Cardiac muscle cell (in vitro differentiated cells and primary cell): ENCODE data around the gene RCOR1. TPM values are rescaled to one million over a fixed set of nuclear protein-coding genes. Genes with fewer than 3 reads are reported as not detected.
"Not testable (repeated sequence)": the region's sequence is repeated elsewhere in the genome, so short reads cannot be mapped to it uniquely, and the experiment has no call there.

ENCODE experiments used
- DNase-seq, 2 donors: peaks; one replicate each; pipeline versions ENCODE4 v3.0.0 to v3.0.0-alpha.2; 2010 to 2017; ENCODE audit warnings: low read depth in 1 of 2, low spot score in 1 of 2
- H3K27ac ChIP-seq: fragments of 200-600 bp; sonication (generic); 2 replicates; pipeline ENCODE4 v1.5.1; 2016
- H3K27me3 ChIP-seq: fragments of 200-600 bp; sonication (generic); 2 replicates; pipeline ENCODE4 v1.6.0; 2016; ENCODE audit warnings: control low read depth
- H3K36me3 ChIP-seq: fragments of 200-600 bp; sonication (generic); 2 replicates; pipeline ENCODE4 v1.5.1; 2016; ENCODE audit warnings: control low read depth
- H3K4me1 ChIP-seq: fragments of 200-600 bp; sonication (generic); 2 replicates; pipeline ENCODE4 v1.8.1; 2017; ENCODE audit warnings: low read depth, mild to moderate bottlenecking, mixed run types
- H3K4me3 ChIP-seq: fragments of 200-600 bp; sonication (generic); 2 replicates; pipeline ENCODE4 v1.5.1; 2016; ENCODE audit warnings: mild to moderate bottlenecking
- H3K9me3 ChIP-seq: fragments of 200-600 bp; sonication (generic); 2 replicates; pipeline ENCODE4 v1.5.1; 2017; ENCODE audit warnings: low read depth, mild to moderate bottlenecking, control low read depth
- polyA plus RNA-seq: library from polyadenylated mRNA; unstranded; fragments of >200 nt; fragmentation: Nextera tagmentation; extraction: Ambion mirVana; gene quantifications from 2 replicates; pipeline ENCODE4 v1.2.1, GENCODE V29; 2016
- total RNA-seq: library from RNA; depleted of rRNA; stranded (reverse); fragments of >200 nt; gene quantifications from 2 replicates; pipeline ENCODE4 v1.2.3, GENCODE V29; 2016
- TF ChIP-seq, protein P1 (sequence below): IDR thresholded peaks from 2 replicates; pipeline ENCODE4 v1.5.1; 2012; ENCODE audit warnings: low read depth, mild to moderate bottlenecking, low read length

Gene RCOR1
- total and polyA plus RNA-seq, 2 experiments from 2014 or later = 5.3 to 17.0 TPM

DNA sequence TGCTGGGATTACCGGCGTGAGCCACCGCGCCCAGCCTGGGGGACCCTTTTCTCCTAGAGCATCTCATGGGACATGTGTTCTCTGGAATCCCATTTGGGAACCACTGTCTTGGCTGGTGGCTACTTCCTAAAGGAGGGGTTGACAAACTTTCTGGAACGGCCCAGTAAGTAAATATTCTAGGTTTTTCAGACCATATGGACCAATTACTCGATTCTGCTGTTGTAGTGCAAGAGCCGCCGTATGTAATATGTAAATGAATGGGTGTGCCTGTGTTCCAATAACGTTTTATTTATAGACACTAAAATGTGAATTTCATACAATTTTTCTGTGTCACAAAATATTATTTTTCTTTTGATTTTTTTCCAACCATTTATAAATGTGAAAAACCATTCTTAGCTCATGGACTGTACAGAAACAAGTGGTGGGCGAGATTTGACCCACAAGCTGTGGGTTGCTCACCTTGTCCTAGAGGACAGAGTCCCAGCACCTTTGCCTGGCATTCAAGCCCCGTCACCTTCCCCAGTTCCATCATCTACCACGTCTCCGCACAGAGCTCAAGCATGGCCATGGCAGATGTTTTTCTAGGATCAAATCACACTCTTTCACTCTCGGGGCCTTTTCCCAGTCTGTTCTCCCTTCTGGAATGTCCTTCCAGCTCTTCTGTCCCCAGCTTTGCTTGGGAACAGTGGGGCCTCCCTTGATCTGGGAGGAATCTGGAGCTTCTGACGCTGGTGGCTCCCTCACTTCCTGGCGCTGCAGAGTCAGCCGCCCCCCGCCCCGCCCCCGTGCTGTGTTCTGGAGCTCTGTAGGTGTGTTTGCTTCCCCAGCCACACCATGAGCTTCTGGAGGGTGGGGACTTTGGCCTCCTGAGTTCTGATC is 17.9 kb upstream of the RCOR1 start:
- no peak overlapping the region for H3K27ac ChIP-seq
- H3K9me3 ChIP-seq = no peaks in the 10 kb centered on the region
- DNase-seq = no peak
- TF ChIP-seq, protein P1, sequence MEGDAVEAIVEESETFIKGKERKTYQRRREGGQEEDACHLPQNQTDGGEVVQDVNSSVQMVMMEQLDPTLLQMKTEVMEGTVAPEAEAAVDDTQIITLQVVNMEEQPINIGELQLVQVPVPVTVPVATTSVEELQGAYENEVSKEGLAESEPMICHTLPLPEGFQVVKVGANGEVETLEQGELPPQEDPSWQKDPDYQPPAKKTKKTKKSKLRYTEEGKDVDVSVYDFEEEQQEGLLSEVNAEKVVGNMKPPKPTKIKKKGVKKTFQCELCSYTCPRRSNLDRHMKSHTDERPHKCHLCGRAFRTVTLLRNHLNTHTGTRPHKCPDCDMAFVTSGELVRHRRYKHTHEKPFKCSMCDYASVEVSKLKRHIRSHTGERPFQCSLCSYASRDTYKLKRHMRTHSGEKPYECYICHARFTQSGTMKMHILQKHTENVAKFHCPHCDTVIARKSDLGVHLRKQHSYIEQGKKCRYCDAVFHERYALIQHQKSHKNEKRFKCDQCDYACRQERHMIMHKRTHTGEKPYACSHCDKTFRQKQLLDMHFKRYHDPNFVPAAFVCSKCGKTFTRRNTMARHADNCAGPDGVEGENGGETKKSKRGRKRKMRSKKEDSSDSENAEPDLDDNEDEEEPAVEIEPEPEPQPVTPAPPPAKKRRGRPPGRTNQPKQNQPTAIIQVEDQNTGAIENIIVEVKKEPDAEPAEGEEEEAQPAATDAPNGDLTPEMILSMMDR = no peak
- H3K27me3 ChIP-seq = no peaks in the 10 kb centered on the region
- H3K36me3 ChIP-seq = no peaks in the 10 kb centered on the region
- peaks cover 8% of the 10 kb centered on the region for H3K4me1 ChIP-seq
- H3K4me3 ChIP-seq = no peak overlapping the region

GRCh38 chr14:102575160-102575845 is 17.1 kb upstream of the RCOR1 start:
- TF ChIP-seq, protein P1 = no peak
- H3K4me1 ChIP-seq = peaks cover 8% of the 10 kb centered on the region
- no peak overlapping the region for H3K27ac ChIP-seq
- DNase-seq = no peak
- no peak overlapping the region for H3K4me3 ChIP-seq
- no peaks in the 10 kb centered on the region for H3K27me3 ChIP-seq
- H3K9me3 ChIP-seq = no peaks in the 10 kb centered on the region
- H3K36me3 ChIP-seq = no peaks in the 10 kb centered on the region

GRCh38 chr14:102575846-102576428 is 16.5 kb upstream of the RCOR1 start:
- H3K36me3 ChIP-seq, H3K4me1 ChIP-seq, H3K4me3 ChIP-seq, DNase-seq, H3K27ac ChIP-seq, H3K27me3 ChIP-seq, H3K9me3 ChIP-seq: not testable (repeated sequence)

DNA sequence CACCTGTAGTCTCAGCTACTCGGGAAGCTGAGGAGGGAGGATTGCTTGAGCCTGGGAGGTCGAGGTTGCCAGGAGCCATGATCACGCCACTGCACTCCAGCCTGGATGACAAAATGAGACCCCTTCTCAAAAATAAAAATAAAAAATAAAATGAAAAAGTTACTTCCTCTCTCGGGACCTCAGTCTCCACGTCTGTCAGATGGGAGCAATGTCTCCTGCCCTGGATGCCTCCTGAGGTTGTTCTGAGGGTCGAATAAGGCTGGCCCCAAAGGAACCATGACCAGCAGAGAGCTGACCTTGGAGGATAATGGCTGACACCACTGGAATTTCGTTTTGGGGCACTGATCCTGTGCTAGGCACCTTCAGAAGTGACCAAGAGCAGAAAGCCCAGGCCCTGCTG is 13.6 kb upstream of the RCOR1 start:
- H3K27ac ChIP-seq = no peak overlapping the region
- TF ChIP-seq, protein P1 = no peak
- DNase-seq = no peak

GRCh38 chr14:102579696-102580549 is 12.5 kb upstream of the RCOR1 start:
- Histone ChIP-seq H3K4me1 (peaks cover 8% of the 10 kb centered on the region), H3K4me3 (no peak overlapping the region), H3K27me3 (no peaks in the 10 kb centered on the region), H3K27ac (no peak overlapping the region), H3K36me3 (no peaks in the 10 kb centered on the region), H3K9me3 (no peaks in the 10 kb centered on the region)
- DNase-seq = peak in 1 of 2 donors; percentile 83
- TF ChIP-seq, protein P1 = no peak

More for the DNA sequence above, 13.6 kb upstream of the RCOR1 start:
- Histone ChIP-seq H3K4me3 (no peak overlapping the region), H3K4me1 (peaks cover 8% of the 10 kb centered on the region), H3K27me3 (no peaks in the 10 kb centered on the region), H3K9me3 (no peaks in the 10 kb centered on the region), H3K36me3 (no peaks in the 10 kb centered on the region)
